GM23338 (cell line): ENCODE results near the gene TLR5.

Experiments
- CREB1 ChIP-seq: fragments of 250-450 bp; sonication (Bioruptor Pico); IDR thresholded peaks from 2 replicates; pipeline ENCODE4 v1.5.0; 2020; ENCODE audit warnings: low read depth, mild to moderate bottlenecking, moderate library complexity
- EZH2 ChIP-seq: fragments of 200-600 bp; sonication (generic); IDR thresholded peaks from one replicate; pipeline ENCODE4 v1.8.0; 2017; ENCODE audit warnings: antibody characterized with exemption, mild to moderate bottlenecking, low read depth; ENCODE audit not compliant: unreplicated experiment
- EZH2phosphoT487 ChIP-seq: fragments of 200-600 bp; sonication (generic); IDR thresholded peaks from one replicate; pipeline ENCODE4 v1.8.1; 2018; ENCODE audit warnings: antibody characterized with exemption; ENCODE audit not compliant: unreplicated experiment
- POLR2AphosphoS5 ChIP-seq: IDR thresholded peaks from 2 replicates; pipeline ENCODE4 v1.6.1; 2016; ENCODE audit warnings: antibody characterized with exemption, low read depth
- ZNF114 ChIP-seq: fragments of 250-450 bp; sonication (Bioruptor Pico); IDR thresholded peaks from 2 replicates; pipeline ENCODE4 v1.5.0; 2020; ENCODE audit warnings: mild to moderate bottlenecking, moderate library complexity
- TF ChIP-seq, protein P1 (sequence below), 2 experiments: fragments of 200-600 bp in 1 of 2; sonication (generic) in 1 of 2; conservative IDR thresholded peaks; 2 replicates each; pipeline versions ENCODE4 v1.5.1 to v1.6.1; 2016 to 2017; ENCODE audit warnings: antibody characterized with exemption in 2 of 2, low read depth in 2 of 2, mild to moderate bottlenecking in 2 of 2, moderate library complexity in 1 of 2
- TF ChIP-seq, protein P2 (sequence below): IDR thresholded peaks from 2 replicates; pipeline ENCODE4 v1.6.1; 2016; ENCODE audit warnings: antibody characterized with exemption

DNA sequence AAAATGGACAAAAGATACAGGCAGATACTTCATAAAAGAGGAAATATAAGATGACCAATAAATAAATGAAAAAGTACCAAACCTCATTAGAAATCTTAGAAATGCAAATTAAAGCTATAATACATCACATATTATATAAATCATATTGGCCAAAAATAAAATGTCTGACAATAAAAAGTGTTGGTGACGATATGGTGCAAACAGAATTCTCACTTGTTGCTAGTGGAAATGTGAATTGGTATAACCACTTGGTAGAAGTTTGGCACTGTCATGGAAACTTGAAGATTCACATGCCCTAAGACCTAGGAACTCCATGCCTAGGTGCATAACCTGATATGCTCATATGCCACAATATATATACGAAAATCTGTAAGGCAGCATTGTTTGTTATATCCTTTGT is 4.4 kb upstream of the TLR5 start:
- no peak for TF ChIP-seq POLR2AphosphoS5
- no peak for TF ChIP-seq EZH2phosphoT487
- TF ChIP-seq, protein P1, sequence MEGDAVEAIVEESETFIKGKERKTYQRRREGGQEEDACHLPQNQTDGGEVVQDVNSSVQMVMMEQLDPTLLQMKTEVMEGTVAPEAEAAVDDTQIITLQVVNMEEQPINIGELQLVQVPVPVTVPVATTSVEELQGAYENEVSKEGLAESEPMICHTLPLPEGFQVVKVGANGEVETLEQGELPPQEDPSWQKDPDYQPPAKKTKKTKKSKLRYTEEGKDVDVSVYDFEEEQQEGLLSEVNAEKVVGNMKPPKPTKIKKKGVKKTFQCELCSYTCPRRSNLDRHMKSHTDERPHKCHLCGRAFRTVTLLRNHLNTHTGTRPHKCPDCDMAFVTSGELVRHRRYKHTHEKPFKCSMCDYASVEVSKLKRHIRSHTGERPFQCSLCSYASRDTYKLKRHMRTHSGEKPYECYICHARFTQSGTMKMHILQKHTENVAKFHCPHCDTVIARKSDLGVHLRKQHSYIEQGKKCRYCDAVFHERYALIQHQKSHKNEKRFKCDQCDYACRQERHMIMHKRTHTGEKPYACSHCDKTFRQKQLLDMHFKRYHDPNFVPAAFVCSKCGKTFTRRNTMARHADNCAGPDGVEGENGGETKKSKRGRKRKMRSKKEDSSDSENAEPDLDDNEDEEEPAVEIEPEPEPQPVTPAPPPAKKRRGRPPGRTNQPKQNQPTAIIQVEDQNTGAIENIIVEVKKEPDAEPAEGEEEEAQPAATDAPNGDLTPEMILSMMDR (conservative IDR thresholded peaks at IDR 0.05; ENCODE audit: low read depth in 2 of 2), result no peak
- TF ChIP-seq, protein P2, sequence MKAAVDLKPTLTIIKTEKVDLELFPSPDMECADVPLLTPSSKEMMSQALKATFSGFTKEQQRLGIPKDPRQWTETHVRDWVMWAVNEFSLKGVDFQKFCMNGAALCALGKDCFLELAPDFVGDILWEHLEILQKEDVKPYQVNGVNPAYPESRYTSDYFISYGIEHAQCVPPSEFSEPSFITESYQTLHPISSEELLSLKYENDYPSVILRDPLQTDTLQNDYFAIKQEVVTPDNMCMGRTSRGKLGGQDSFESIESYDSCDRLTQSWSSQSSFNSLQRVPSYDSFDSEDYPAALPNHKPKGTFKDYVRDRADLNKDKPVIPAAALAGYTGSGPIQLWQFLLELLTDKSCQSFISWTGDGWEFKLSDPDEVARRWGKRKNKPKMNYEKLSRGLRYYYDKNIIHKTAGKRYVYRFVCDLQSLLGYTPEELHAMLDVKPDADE, result no peak
- TF ChIP-seq EZH2, result no peak
- TF ChIP-seq ZNF114 (CRISPR knock-in tag), result no peak
- TF ChIP-seq CREB1 (CRISPR knock-in tag), result no peak
